GM12801 (cell line): ENCODE results near the gene OSBPL2.

Source experiments
- CTCF ChIP-seq: IDR thresholded peaks from one replicate; pipeline ENCODE4 v1.5.1; 2011; ENCODE audit warnings: control low read depth; ENCODE audit not compliant: insufficient read length; ENCODE audit errors: extremely low read depth

The OSBPL2 gene

GRCh38 chr20:62235777-62236157, 2.6 kb upstream of the OSBPL2 start:
- no peak for TF ChIP-seq CTCF

GRCh38 chr20:62236200-62236599, 2.1 kb upstream of the OSBPL2 start:
- no peak for TF ChIP-seq CTCF

- TF ChIP-seq CTCF = no peak
Observed at GRCh38 chr20:62236766-62237513, 1.4 kb upstream of the OSBPL2 start.

- TF ChIP-seq CTCF = no peak
Observed at GRCh38 chr20:62237514-62237800, 864 bp upstream of the OSBPL2 start.

GRCh38 chr20:62238569-62239277, 402 bp downstream of the OSBPL2 start:
- TF ChIP-seq CTCF = no peak

GRCh38 chr20:62239278-62239879, 1.1 kb downstream of the OSBPL2 start:
- no peak for TF ChIP-seq CTCF

GRCh38 chr20:62240020-62240685, 1.8 kb downstream of the OSBPL2 start:
- no peak for TF ChIP-seq CTCF
